Endothelial cell of umbilical vein (primary cell): ENCODE results near the gene RSRC1. TPM values are rescaled to one million over a fixed set of nuclear protein-coding genes. Genes with fewer than 3 reads are reported as not detected.

ENCODE experiments used
- BruUV-seq: library from RNA; stranded (reverse); fragments of 400-500 nt; replicated peaks from 2 replicates; lab custom pipeline; 2021; lab: Mats Ljungman, UMichigan
- CTCF ChIA-PET: fragments of 300-600, 350-600 bp; sonication (Branson Sonifier 250); formaldehyde crosslinking; loops from one replicate; lab custom pipeline; 2021; ENCODE audit warnings: antibody characterized with exemption, inconsistent platforms; lab: Charles Lee
- POLR2A ChIA-PET: fragments of 300-600, 350-600 bp; sonication (Branson Sonifier 250); formaldehyde crosslinking; loops from one replicate; lab custom pipeline; 2021; ENCODE audit warnings: antibody characterized with exemption, inconsistent platforms; lab: Charles Lee
- DNase-seq: peaks from one replicate; pipeline ENCODE4 v3.0.0-alpha.2; 2011; ENCODE audit warnings: low read depth, low spot score
- FAIRE-seq: peaks from 2 replicates; lab custom pipeline; 2011; peaks lifted over from hg19 to GRCh38; lab: Jason Lieb, UNC
- H2AFZ ChIP-seq: 2 replicates; pipeline ENCODE4 v1.6.0; 2012; ENCODE audit warnings: low read depth, low read length, control low read depth, inconsistent platforms
- H3K27ac ChIP-seq: 2 replicates; pipeline ENCODE4 v1.5.1; 2011; ENCODE audit warnings: low read depth, mild to moderate bottlenecking, control low read depth, low read length, moderate library complexity; ENCODE audit not compliant: insufficient read depth
- H3K27me3 ChIP-seq, 2 experiments: 2 replicates each; pipeline versions ENCODE4 v1.6.0 to v1.6.1; 2011; ENCODE audit warnings: low read length in 2 of 2, mixed read lengths in 1 of 2; ENCODE audit not compliant: control insufficient read depth in 2 of 2, insufficient read depth in 2 of 2
- H3K36me3 ChIP-seq, 2 experiments: 2 replicates in 1 of 2; 3 replicates in 1 of 2; pipeline ENCODE4 v1.5.1; 2011; ENCODE audit warnings: low read length in 2 of 2, mild to moderate bottlenecking in 1 of 2, moderate library complexity in 1 of 2; ENCODE audit not compliant: control insufficient read depth in 2 of 2, insufficient read depth in 2 of 2; ENCODE audit errors: extremely low read depth in 1 of 2
- H3K4me1 ChIP-seq: 3 replicates; pipeline ENCODE4 v1.5.1; 2011; ENCODE audit warnings: mild to moderate bottlenecking, low read length; ENCODE audit not compliant: control insufficient read depth, insufficient read depth; ENCODE audit errors: extremely low read depth
- H3K4me2 ChIP-seq: 2 replicates; pipeline ENCODE4 v1.6.1; 2011; ENCODE audit warnings: low read length, control low read depth, mixed read lengths; ENCODE audit not compliant: insufficient read depth
- H3K4me3 ChIP-seq, 3 experiments: fragments of 200-600 bp in 1 of 3; sonication (generic), shearing (Covaris generic) in 1 of 3; replicated peaks in 1 of 3; 2 replicates each; pipeline ENCODE4 v1.5.1; 2011 to 2016; ENCODE audit warnings: control low read depth in 3 of 3, low read length in 3 of 3, mild to moderate bottlenecking in 2 of 3, inconsistent platforms in 1 of 3, low read depth in 1 of 3, moderate library complexity in 1 of 3; ENCODE audit not compliant: insufficient read depth in 1 of 3
- H3K79me2 ChIP-seq: 2 replicates; pipeline ENCODE4 v1.6.0; 2012; ENCODE audit warnings: low read length, inconsistent platforms; ENCODE audit not compliant: control insufficient read depth, insufficient read depth
- H3K9ac ChIP-seq: replicated peaks from 2 replicates; pipeline ENCODE3; 2011; ENCODE audit warnings: low read length, control low read depth; ENCODE audit not compliant: insufficient read depth; ENCODE audit errors: extremely low read depth
- H3K9me1 ChIP-seq: replicated peaks from 3 replicates; pipeline ENCODE4 v1.6.0; 2011; ENCODE audit warnings: mild to moderate bottlenecking, low read length; ENCODE audit not compliant: control insufficient read depth, insufficient read depth; ENCODE audit errors: extremely low read depth
- H3K9me3 ChIP-seq: replicated peaks from 2 replicates; pipeline ENCODE4 v1.5.1; 2012; ENCODE audit warnings: low read length, inconsistent platforms; ENCODE audit not compliant: control insufficient read depth, insufficient read depth
- H4K20me1 ChIP-seq: replicated peaks from 2 replicates; pipeline ENCODE3; 2011; ENCODE audit warnings: mild to moderate bottlenecking, low read length; ENCODE audit not compliant: control insufficient read depth, insufficient read depth; ENCODE audit errors: extremely low read depth
- CTCF ChIP-seq, 2 donors: IDR thresholded peaks; 1 replicate in 1 of 2; 2 replicates in 1 of 2; pipeline ENCODE4 v1.5.1; 2011; ENCODE audit warnings: low read length in 2 of 2, mild to moderate bottlenecking in 2 of 2, moderate library complexity in 2 of 2, control low read depth in 1 of 2, inconsistent platforms in 1 of 2, low read depth in 1 of 2; ENCODE audit not compliant: insufficient read depth in 1 of 2; ENCODE audit errors: extremely low read depth in 1 of 2
- EZH2 ChIP-seq: IDR thresholded peaks from 2 replicates; pipeline ENCODE4 v1.6.1; 2012; ENCODE audit warnings: borderline replicate concordance, low read depth, mild to moderate bottlenecking, moderate library complexity, low read length, inconsistent platforms; ENCODE audit not compliant: severe bottlenecking
- FOS ChIP-seq: IDR thresholded peaks from 2 replicates; pipeline ENCODE4 v1.6.1; 2011; ENCODE audit warnings: mild to moderate bottlenecking, low read length, moderate library complexity, borderline replicate concordance; ENCODE audit not compliant: insufficient read depth
- GATA2 ChIP-seq: IDR thresholded peaks from 2 replicates; pipeline ENCODE4 v1.7.0; 2011; ENCODE audit warnings: low read depth, mild to moderate bottlenecking, moderate library complexity, mixed read lengths, low read length; ENCODE audit not compliant: insufficient read length, insufficient read depth
- JUN ChIP-seq: IDR thresholded peaks from 2 replicates; pipeline ENCODE4 v1.6.1; 2011; ENCODE audit warnings: borderline replicate concordance, low read depth; ENCODE audit not compliant: insufficient read length, insufficient read depth
- MAX ChIP-seq: IDR thresholded peaks from 2 replicates; pipeline ENCODE4 v1.6.1; 2011; ENCODE audit not compliant: insufficient read depth, insufficient read length
- MYC ChIP-seq: IDR thresholded peaks from one replicate; pipeline ENCODE4 v1.6.1; 2011; ENCODE audit warnings: mild to moderate bottlenecking, low read depth, low read length
- POLR2A ChIP-seq: IDR thresholded peaks from 2 replicates; pipeline ENCODE4 v1.6.1; 2012; ENCODE audit warnings: low read depth, mild to moderate bottlenecking, control low read depth, low read length
- POLR2AphosphoS5 ChIP-seq: IDR thresholded peaks from 2 replicates; pipeline ENCODE4 v1.6.1; 2012; ENCODE audit warnings: low read depth, mild to moderate bottlenecking, control low read depth, low read length, moderate library complexity; ENCODE audit not compliant: insufficient read depth
- dilution Hi-C: fragments of 300-500 bp; cut with MboI; formaldehyde crosslinking; loops from one replicate; pipeline ENCODE4 v1.15.0; 2019; ENCODE audit warnings: low sequenced_read_pairs; ENCODE audit not compliant: extremely low pct_ligation_motif_present
- intact Hi-C: fragments of 100-400 bp; cut with micrococcal nuclease; formaldehyde crosslinking; loops from one replicate; pipeline ENCODE4 v1.10.0; 2022
- polyA plus RNA-seq, 4 experiments: library from polyadenylated mRNA; depleted of rRNA in 3 of 4; stranded (reverse) in 3 of 4; unstranded in 1 of 4; fragments of >200 nt; gene quantifications; 2 replicates each; pipeline versions ENCODE4 v1.2.1 to v1.2.3, GENCODE V29; 2011 to 2012; ENCODE audit warnings: missing spikeins in 1 of 4
- total RNA-seq: library from RNA; stranded (reverse); gene quantifications from 2 replicates; pipeline ENCODE4 v1.2.3, GENCODE V29; 2021

Gene RSRC1
- total and polyA plus RNA-seq, 2 donors (not counting 3 experiments of a cell fraction or from before 2014, with no cell fraction given), result 1.8 to 25.4 TPM

- no peaks in the 10 kb centered on the region for H4K20me1 ChIP-seq
- dilution Hi-C loops, result no loop called here
- BruUV-seq, result no TSS peak
- FAIRE-seq (no peak), DNase-seq (no peak)
- H3K9me3 ChIP-seq, result no peaks in the 10 kb centered on the region
- no peaks in the 10 kb centered on the region for H3K36me3 ChIP-seq
- no peaks in the 10 kb centered on the region for H3K4me1 ChIP-seq
- TF ChIP-seq JUN (no peak), MAX (no peak), CTCF (IDR thresholded peaks at IDR 0.05; ENCODE audit: extremely low read depth in 1 of 2, insufficient read depth in 1 of 2, low read depth in 1 of 2, low read length in 2 of 2) (no peak), POLR2AphosphoS5 (no peak), POLR2A (no peak), EZH2 (no peak), MYC (no peak), GATA2 (no peak), FOS (no peak)
- intact Hi-C loops, result no loop called here
- no peak overlapping the region for H3K4me3 ChIP-seq
- ChIA-PET CTCF (interaction anchor here (2.1 kb wide), 1 partner anchor 154 kb away, joined by 5 read pairs; no protein-coding TSS in a partner anchor), POLR2A (no interaction called here)
- no peaks in the 10 kb centered on the region for H3K79me2 ChIP-seq
- no peak overlapping the region for H2AFZ ChIP-seq
- H3K9ac ChIP-seq, result no peak overlapping the region
- H3K27ac ChIP-seq, result no peak overlapping the region
- H3K9me1 ChIP-seq, result no peaks in the 10 kb centered on the region
- H3K27me3 ChIP-seq, result no peaks in the 10 kb centered on the region
- H3K4me2 ChIP-seq, result no peak overlapping the region
These were observed 169.7 kb downstream of the RSRC1 start for GRCh38 chr3:158279609-158280008.
